GM23338 (cell line): ENCODE measurements around the gene PLXNA2. TPM values are rescaled to one million over a fixed set of nuclear protein-coding genes. Genes with fewer than 3 reads are reported as not detected.

Experiments
- ATAC-seq: fragments of 200-7000 bp; cut with Tn5 transposase; 3 replicates; pipeline ENCODE4 v1.9.1; 2020
- DNase-seq: peaks from one replicate; pipeline ENCODE4 v3.0.0-alpha.2; 2015; ENCODE audit warnings: low spot score
- H2AFZ ChIP-seq: fragments of 200-600 bp; sonication (generic); 2 replicates; pipeline ENCODE4 v1.8.0; 2016; ENCODE audit warnings: antibody characterized with exemption, mild to moderate bottlenecking, moderate library complexity
- H3F3A ChIP-seq: fragments of 200-600 bp; sonication (generic); replicated peaks from 2 replicates; pipeline ENCODE4 v1.8.0; 2017; ENCODE audit warnings: antibody characterized with exemption, mixed run types, low read depth
- H3K27ac ChIP-seq: fragments of 200-600 bp; sonication (generic); 2 replicates; pipeline ENCODE4 v1.6.1; 2016; ENCODE audit warnings: low read depth
- H3K27me3 ChIP-seq: fragments of 200-600 bp; sonication (generic); 2 replicates; pipeline ENCODE4 v1.8.0; 2016; ENCODE audit warnings: mild to moderate bottlenecking, mixed run types, moderate library complexity; ENCODE audit not compliant: insufficient read depth
- H3K36me3 ChIP-seq: fragments of 200-600 bp; sonication (generic); 2 replicates; pipeline ENCODE4 v1.8.0; 2016; ENCODE audit warnings: mild to moderate bottlenecking; ENCODE audit not compliant: insufficient read depth
- H3K4me1 ChIP-seq: fragments of 200-600 bp; sonication (generic); 2 replicates; pipeline ENCODE4 v1.8.0; 2016; ENCODE audit warnings: mild to moderate bottlenecking, moderate library complexity; ENCODE audit not compliant: insufficient read depth
- H3K4me2 ChIP-seq: fragments of 200-600 bp; sonication (generic); 2 replicates; pipeline ENCODE4 v1.7.1; 2017; ENCODE audit warnings: mixed run types
- H3K4me3 ChIP-seq: fragments of 200-600 bp; sonication (generic); 2 replicates; pipeline ENCODE4 v1.6.1; 2016; ENCODE audit warnings: mixed run types
- H3K79me2 ChIP-seq: fragments of 200-600 bp; sonication (generic); replicated peaks from 2 replicates; pipeline ENCODE4 v1.8.0; 2017; ENCODE audit warnings: mild to moderate bottlenecking; ENCODE audit not compliant: insufficient read depth
- H3K9me2 ChIP-seq: fragments of 200-600 bp; sonication (generic); 2 replicates; pipeline ENCODE4 v1.8.0; 2017; ENCODE audit not compliant: insufficient read depth
- H4K20me1 ChIP-seq: fragments of 200-600 bp; sonication (generic); replicated peaks from 2 replicates; pipeline ENCODE4 v1.8.0; 2017; ENCODE audit warnings: mild to moderate bottlenecking; ENCODE audit not compliant: insufficient read depth
- H3K27ac Mint-ChIP-seq: 2 replicates; pipeline ENCODE4 v1.8.0; 2020; ENCODE audit warnings: inconsistent platforms, mild to moderate bottlenecking, moderate library complexity, mixed read lengths
- H3K27me3 Mint-ChIP-seq: 3 replicates; pipeline ENCODE4 v1.8.0; 2022; ENCODE audit warnings: low read depth, mild to moderate bottlenecking, moderate library complexity, mixed read lengths, inconsistent platforms; ENCODE audit not compliant: insufficient read depth, poor library complexity
- H3K36me3 Mint-ChIP-seq: 3 replicates; pipeline ENCODE4 v1.8.0; 2021; ENCODE audit warnings: low read depth, mild to moderate bottlenecking, inconsistent platforms, moderate library complexity, mixed read lengths
- H3K4me1 Mint-ChIP-seq: 3 replicates; pipeline ENCODE4 v1.8.0; 2020; ENCODE audit warnings: mild to moderate bottlenecking, inconsistent platforms, mixed read lengths
- H3K4me3 Mint-ChIP-seq: 3 replicates; pipeline ENCODE4 v1.8.0; 2021; ENCODE audit warnings: moderate library complexity, mild to moderate bottlenecking, inconsistent platforms, mixed read lengths
- H3K9me3 Mint-ChIP-seq: 3 replicates; pipeline ENCODE4 v1.8.0; 2020; ENCODE audit warnings: moderate library complexity, mild to moderate bottlenecking, inconsistent platforms, mixed read lengths
- CREB1 ChIP-seq: fragments of 250-450 bp; sonication (Bioruptor Pico); IDR thresholded peaks from 2 replicates; pipeline ENCODE4 v1.5.0; 2020; ENCODE audit warnings: low read depth, mild to moderate bottlenecking, moderate library complexity
- CTCF ChIP-seq, 2 experiments: fragments of 200-600 bp in 1 of 2; sonication (generic) in 1 of 2; conservative IDR thresholded peaks; 2 replicates each; pipeline versions ENCODE4 v1.5.1 to v1.6.1; 2016 to 2017; ENCODE audit warnings: antibody characterized with exemption in 2 of 2, low read depth in 2 of 2, mild to moderate bottlenecking in 2 of 2, moderate library complexity in 1 of 2
- ETS1 ChIP-seq: IDR thresholded peaks from 2 replicates; pipeline ENCODE4 v1.6.1; 2016; ENCODE audit warnings: antibody characterized with exemption
- EZH2 ChIP-seq: fragments of 200-600 bp; sonication (generic); IDR thresholded peaks from one replicate; pipeline ENCODE4 v1.8.0; 2017; ENCODE audit warnings: antibody characterized with exemption, mild to moderate bottlenecking, low read depth; ENCODE audit not compliant: unreplicated experiment
- EZH2phosphoT487 ChIP-seq: fragments of 200-600 bp; sonication (generic); IDR thresholded peaks from one replicate; pipeline ENCODE4 v1.8.1; 2018; ENCODE audit warnings: antibody characterized with exemption; ENCODE audit not compliant: unreplicated experiment
- JUNB ChIP-seq: IDR thresholded peaks from one replicate; pipeline ENCODE4 v1.6.1; 2016; ENCODE audit warnings: antibody characterized with exemption; ENCODE audit not compliant: unreplicated experiment
- NANOG ChIP-seq: IDR thresholded peaks from 2 replicates; pipeline ENCODE4 v1.6.1; 2016; ENCODE audit warnings: antibody characterized with exemption, borderline replicate concordance
- POLR2AphosphoS5 ChIP-seq: IDR thresholded peaks from 2 replicates; pipeline ENCODE4 v1.6.1; 2016; ENCODE audit warnings: antibody characterized with exemption, low read depth
- REST ChIP-seq: IDR thresholded peaks from one replicate; pipeline ENCODE4 v1.6.1; 2018; ENCODE audit warnings: antibody characterized with exemption; ENCODE audit not compliant: unreplicated experiment
- STAT1 ChIP-seq: IDR thresholded peaks from one replicate; pipeline ENCODE4 v1.6.1; 2016; ENCODE audit warnings: antibody characterized with exemption; ENCODE audit not compliant: unreplicated experiment
- ZNF114 ChIP-seq: fragments of 250-450 bp; sonication (Bioruptor Pico); IDR thresholded peaks from 2 replicates; pipeline ENCODE4 v1.5.0; 2020; ENCODE audit warnings: mild to moderate bottlenecking, moderate library complexity
- ZNF331 ChIP-seq: fragments of 250-450 bp; sonication (Bioruptor Pico); IDR thresholded peaks from 2 replicates; pipeline ENCODE4 v1.5.0; 2020; ENCODE audit warnings: low read depth, mild to moderate bottlenecking, moderate library complexity
- polyA plus RNA-seq: library from polyadenylated mRNA; unstranded; fragments of >200 nt; fragmentation: Nextera tagmentation; extraction: Ambion mirVana; gene quantifications from 2 replicates; pipeline ENCODE4 v1.2.1, GENCODE V29; 2016
- total RNA-seq: library from RNA; depleted of rRNA; stranded (reverse); fragments of >200 nt; shearing (Covaris generic); gene quantifications from 2 replicates; pipeline ENCODE4 v1.2.3, GENCODE V29; 2014
- TF ChIP-seq, protein P1 (sequence below): fragments of 250-450 bp; sonication (Bioruptor Pico); IDR thresholded peaks from 2 replicates; pipeline ENCODE4 v1.5.0; 2020; ENCODE audit warnings: mild to moderate bottlenecking, moderate library complexity

PLXNA2 gene
- total and polyA plus RNA-seq, 2 experiments from 2014 or later: 0.40 to 1.8 TPM

DNA sequence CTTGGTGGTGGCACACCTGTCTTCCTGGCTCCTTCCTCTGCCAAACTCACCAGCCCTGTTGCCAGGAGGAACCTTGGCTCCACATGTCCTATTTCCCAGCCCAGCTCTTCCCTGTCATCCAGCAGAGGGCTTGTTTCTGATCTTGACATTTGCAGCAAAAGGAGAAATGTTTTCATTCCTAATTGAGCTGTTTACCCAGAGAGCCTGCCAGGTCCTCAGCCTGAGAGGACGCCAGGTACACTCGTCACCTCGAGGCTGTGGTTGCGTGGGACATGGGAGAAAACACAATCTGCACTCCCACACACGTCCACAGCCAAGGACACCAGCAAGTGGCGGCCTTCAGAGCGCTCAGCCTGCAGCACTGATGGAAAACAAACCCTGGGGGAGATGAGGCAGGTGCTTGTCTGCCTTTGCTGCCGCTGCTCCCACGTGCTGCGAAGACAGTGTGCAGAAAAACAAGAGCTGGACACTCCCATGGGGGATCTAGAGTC is 200.4 kb downstream of the PLXNA2 start:
- TF ChIP-seq, protein P1, sequence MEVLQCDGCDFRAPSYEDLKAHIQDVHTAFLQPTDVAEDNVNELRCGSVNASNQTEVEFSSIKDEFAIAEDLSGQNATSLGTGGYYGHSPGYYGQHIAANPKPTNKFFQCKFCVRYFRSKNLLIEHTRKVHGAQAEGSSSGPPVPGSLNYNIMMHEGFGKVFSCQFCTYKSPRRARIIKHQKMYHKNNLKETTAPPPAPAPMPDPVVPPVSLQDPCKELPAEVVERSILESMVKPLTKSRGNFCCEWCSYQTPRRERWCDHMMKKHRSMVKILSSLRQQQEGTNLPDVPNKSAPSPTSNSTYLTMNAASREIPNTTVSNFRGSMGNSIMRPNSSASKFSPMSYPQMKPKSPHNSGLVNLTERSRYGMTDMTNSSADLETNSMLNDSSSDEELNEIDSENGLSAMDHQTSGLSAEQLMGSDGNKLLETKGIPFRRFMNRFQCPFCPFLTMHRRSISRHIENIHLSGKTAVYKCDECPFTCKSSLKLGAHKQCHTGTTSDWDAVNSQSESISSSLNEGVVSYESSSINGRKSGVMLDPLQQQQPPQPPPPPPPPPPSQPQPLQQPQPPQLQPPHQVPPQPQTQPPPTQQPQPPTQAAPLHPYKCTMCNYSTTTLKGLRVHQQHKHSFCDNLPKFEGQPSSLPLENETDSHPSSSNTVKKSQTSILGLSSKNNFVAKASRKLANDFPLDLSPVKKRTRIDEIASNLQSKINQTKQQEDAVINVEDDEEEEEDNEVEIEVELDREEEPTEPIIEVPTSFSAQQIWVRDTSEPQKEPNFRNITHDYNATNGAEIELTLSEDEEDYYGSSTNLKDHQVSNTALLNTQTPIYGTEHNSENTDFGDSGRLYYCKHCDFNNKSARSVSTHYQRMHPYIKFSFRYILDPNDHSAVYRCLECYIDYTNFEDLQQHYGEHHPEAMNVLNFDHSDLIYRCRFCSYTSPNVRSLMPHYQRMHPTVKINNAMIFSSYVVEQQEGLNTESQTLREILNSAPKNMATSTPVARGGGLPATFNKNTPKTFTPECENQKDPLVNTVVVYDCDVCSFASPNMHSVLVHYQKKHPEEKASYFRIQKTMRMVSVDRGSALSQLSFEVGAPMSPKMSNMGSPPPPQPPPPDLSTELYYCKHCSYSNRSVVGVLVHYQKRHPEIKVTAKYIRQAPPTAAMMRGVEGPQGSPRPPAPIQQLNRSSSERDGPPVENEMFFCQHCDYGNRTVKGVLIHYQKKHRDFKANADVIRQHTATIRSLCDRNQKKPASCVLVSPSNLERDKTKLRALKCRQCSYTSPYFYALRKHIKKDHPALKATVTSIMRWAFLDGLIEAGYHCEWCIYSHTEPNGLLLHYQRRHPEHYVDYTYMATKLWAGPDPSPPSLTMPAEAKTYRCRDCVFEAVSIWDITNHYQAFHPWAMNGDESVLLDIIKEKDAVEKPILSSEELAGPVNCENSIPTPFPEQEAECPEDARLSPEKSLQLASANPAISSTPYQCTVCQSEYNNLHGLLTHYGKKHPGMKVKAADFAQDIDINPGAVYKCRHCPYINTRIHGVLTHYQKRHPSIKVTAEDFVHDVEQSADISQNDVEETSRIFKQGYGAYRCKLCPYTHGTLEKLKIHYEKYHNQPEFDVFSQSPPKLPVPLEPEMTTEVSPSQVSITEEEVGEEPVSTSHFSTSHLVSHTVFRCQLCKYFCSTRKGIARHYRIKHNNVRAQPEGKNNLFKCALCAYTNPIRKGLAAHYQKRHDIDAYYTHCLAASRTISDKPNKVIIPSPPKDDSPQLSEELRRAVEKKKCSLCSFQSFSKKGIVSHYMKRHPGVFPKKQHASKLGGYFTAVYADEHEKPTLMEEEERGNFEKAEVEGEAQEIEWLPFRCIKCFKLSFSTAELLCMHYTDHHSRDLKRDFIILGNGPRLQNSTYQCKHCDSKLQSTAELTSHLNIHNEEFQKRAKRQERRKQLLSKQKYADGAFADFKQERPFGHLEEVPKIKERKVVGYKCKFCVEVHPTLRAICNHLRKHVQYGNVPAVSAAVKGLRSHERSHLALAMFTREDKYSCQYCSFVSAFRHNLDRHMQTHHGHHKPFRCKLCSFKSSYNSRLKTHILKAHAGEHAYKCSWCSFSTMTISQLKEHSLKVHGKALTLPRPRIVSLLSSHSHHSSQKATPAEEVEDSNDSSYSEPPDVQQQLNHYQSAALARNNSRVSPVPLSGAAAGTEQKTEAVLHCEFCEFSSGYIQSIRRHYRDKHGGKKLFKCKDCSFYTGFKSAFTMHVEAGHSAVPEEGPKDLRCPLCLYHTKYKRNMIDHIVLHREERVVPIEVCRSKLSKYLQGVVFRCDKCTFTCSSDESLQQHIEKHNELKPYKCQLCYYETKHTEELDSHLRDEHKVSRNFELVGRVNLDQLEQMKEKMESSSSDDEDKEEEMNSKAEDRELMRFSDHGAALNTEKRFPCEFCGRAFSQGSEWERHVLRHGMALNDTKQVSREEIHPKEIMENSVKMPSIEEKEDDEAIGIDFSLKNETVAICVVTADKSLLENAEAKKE (CRISPR knock-in tag): no peak
- TF ChIP-seq NANOG: no peak
- no peak for TF ChIP-seq REST
- no peak for TF ChIP-seq CREB1
- no peak for TF ChIP-seq STAT1
- TF ChIP-seq EZH2phosphoT487: no peak
- no peak for TF ChIP-seq JUNB
- TF ChIP-seq ETS1: no peak
- TF ChIP-seq POLR2AphosphoS5: no peak
- TF ChIP-seq ZNF331 (CRISPR knock-in tag): no peak
- no peak for TF ChIP-seq CTCF (conservative IDR thresholded peaks at IDR 0.05; ENCODE audit: low read depth in 2 of 2)
- no peak for TF ChIP-seq EZH2
- no peak for TF ChIP-seq ZNF114

More for the DNA sequence above, 200.4 kb downstream of the PLXNA2 start:
- Histone ChIP-seq H2AFZ (no peak overlapping the region), H3K27me3 (no peaks in the 10 kb centered on the region), H3K79me2 (no peaks in the 10 kb centered on the region), H4K20me1 (no peaks in the 10 kb centered on the region), H3K4me1 (no peaks in the 10 kb centered on the region), H3K36me3 (no peaks in the 10 kb centered on the region), H3F3A (no peaks in the 10 kb centered on the region), H3K4me3 (no peak overlapping the region), H3K4me2 (no peak overlapping the region), H3K9me2 (no peaks in the 10 kb centered on the region), H3K27ac (no peak overlapping the region)
- no peak overlapping the region for H3K27ac Mint-ChIP-seq
- H3K27me3 Mint-ChIP-seq: peaks cover 9% of the 10 kb centered on the region
- H3K36me3 Mint-ChIP-seq: no peaks in the 10 kb centered on the region
- H3K4me3 Mint-ChIP-seq: no peak overlapping the region
- ATAC-seq (no peak), DNase-seq (no peak)
- H3K9me3 Mint-ChIP-seq: no peaks in the 10 kb centered on the region
- peaks cover 4% of the 10 kb centered on the region for H3K4me1 Mint-ChIP-seq
